Measurements from ENCODE around the gene SPACA4.

The SPACA4 gene

GRCh38 chr19:48646722-48647216, 40.2 kb downstream of the SPACA4 start:
- TF ChIP-seq EGR1 (IDR thresholded peaks at IDR 0.05), result peak; percentile 35; the same call in 1 of the 2 replicates
- no peak for TF ChIP-seq TCF12 (IDR thresholded peaks at IDR 0.05; ENCODE audit: low read depth)

- TF ChIP-seq FOXM1 (IDR thresholded peaks at IDR 0.05; ENCODE audit: borderline replicate concordance, low read depth) (no peak), ZBTB7A (IDR thresholded peaks at IDR 0.05; ENCODE audit: low read depth) (no peak), TCF12 (IDR thresholded peaks at IDR 0.05; ENCODE audit: low read depth) (no peak)
Measured at GRCh38 chr19:48648134-48648533, 41.6 kb downstream of the SPACA4 start.

GRCh38 chr19:48650974-48651682, 44.6 kb downstream of the SPACA4 start:
- TF ChIP-seq EP300 (IDR thresholded peaks at IDR 0.05; ENCODE audit: borderline replicate concordance), result no peak
- TF ChIP-seq ZBTB7A (IDR thresholded peaks at IDR 0.05; ENCODE audit: low read depth), result no peak
- TF ChIP-seq TEAD4 (IDR thresholded peaks at IDR 0.05), result no peak
- TF ChIP-seq FOXM1 (IDR thresholded peaks at IDR 0.05; ENCODE audit: borderline replicate concordance, low read depth), result no peak
- TF ChIP-seq REST (IDR thresholded peaks at IDR 0.05; ENCODE audit: low read depth), result no peak
- no peak for TF ChIP-seq TAF1 (IDR thresholded peaks at IDR 0.05; ENCODE audit: low read depth)
- no peak for TF ChIP-seq TCF12 (IDR thresholded peaks at IDR 0.05; ENCODE audit: low read depth)
- TF ChIP-seq CREB1 (IDR thresholded peaks at IDR 0.05; ENCODE audit: low read depth), result no peak
- TF ChIP-seq RAD21 (IDR thresholded peaks at IDR 0.05; ENCODE audit: low read depth), result no peak
- no peak for TF ChIP-seq MAX (IDR thresholded peaks at IDR 0.05)
- TF ChIP-seq USF1 (IDR thresholded peaks at IDR 0.05), result no peak
- no peak for TF ChIP-seq CEBPB (IDR thresholded peaks at IDR 0.05)
- TF ChIP-seq EGR1 (IDR thresholded peaks at IDR 0.05), result no peak
- TF ChIP-seq NFIC (IDR thresholded peaks at IDR 0.05), result no peak
- no peak for TF ChIP-seq YY1 (IDR thresholded peaks at IDR 0.05; ENCODE audit: low read depth)

- no peak for TF ChIP-seq EGR1 (IDR thresholded peaks at IDR 0.05)
- no peak for TF ChIP-seq YY1 (IDR thresholded peaks at IDR 0.05; ENCODE audit: low read depth)
- TF ChIP-seq CEBPB (IDR thresholded peaks at IDR 0.05), result no peak
- no peak for TF ChIP-seq TCF12 (IDR thresholded peaks at IDR 0.05; ENCODE audit: low read depth)
Measured at GRCh38 chr19:48651683-48652048, 45.1 kb downstream of the SPACA4 start.

GRCh38 chr19:48654299-48655059, 47.9 kb downstream of the SPACA4 start:
- TF ChIP-seq NFIC (IDR thresholded peaks at IDR 0.05), result peak; percentile 61
- TF ChIP-seq CEBPB (IDR thresholded peaks at IDR 0.05), result no peak

- 0 out of 2 replicates have a peak, but pooled peaks have one; percentile 30 for TF ChIP-seq MAX (IDR thresholded peaks at IDR 0.05)
- no peak; the same call in 1 of the 2 replicates for TF ChIP-seq TEAD4 (IDR thresholded peaks at IDR 0.05)
- peak; percentile 70 for TF ChIP-seq USF1 (IDR thresholded peaks at IDR 0.05)
- no peak for TF ChIP-seq FOXM1 (IDR thresholded peaks at IDR 0.05; ENCODE audit: borderline replicate concordance, low read depth)
Measured at GRCh38 chr19:48656840-48657474, 50.4 kb downstream of the SPACA4 start.
